K562 (cell line): ENCODE measurements around the gene TSPAN18. TPM values are rescaled to one million over a fixed set of nuclear protein-coding genes. Genes with fewer than 3 reads are reported as not detected.
A peak's percentile ranks its signal among the peaks of the same experiment; 100 is the strongest.

Source experiments
- BMI1 ChIP-seq: fragments of 150-350 bp; IDR thresholded peaks from 2 replicates; pipeline ENCODE4 v1.6.1; 2014; ENCODE audit warnings: low read length
- CHD2 ChIP-seq: IDR thresholded peaks from 2 replicates; pipeline ENCODE4 v1.6.1; 2011; ENCODE audit warnings: low read depth, low read length
- CREB3L1 ChIP-seq: fragments of 450-650 bp; IDR thresholded peaks from 2 replicates; pipeline ENCODE4 v1.6.1; 2014; ENCODE audit warnings: low read depth, mild to moderate bottlenecking, moderate library complexity, borderline replicate concordance
- E2F5 ChIP-seq: sonication (generic); formaldehyde crosslinking; IDR thresholded peaks from 2 replicates; pipeline ENCODE4 v1.8.0; 2022; ENCODE audit warnings: mild to moderate bottlenecking, missing genetic modification reagents
- E2F8 ChIP-seq: fragments of 450-650 bp; IDR thresholded peaks from 2 replicates; pipeline ENCODE4 v1.7.1; 2018; ENCODE audit warnings: mild to moderate bottlenecking, low read depth; ENCODE audit not compliant: partially characterized antibody
- FOS ChIP-seq: IDR thresholded peaks from 3 replicates; pipeline ENCODE4 v1.6.1; 2011; ENCODE audit not compliant: insufficient read length; ENCODE audit errors: extremely low read depth
- GTF2A2 ChIP-seq: IDR thresholded peaks from 2 replicates; pipeline ENCODE4 v1.6.1; 2016; ENCODE audit warnings: mild to moderate bottlenecking, missing genetic modification characterization, missing compliant biosample characterization
- HDAC1 ChIP-seq, 2 experiments: fragments of 450-650 bp; IDR thresholded peaks; 2 replicates each; pipeline ENCODE4 v1.6.1; 2016 to 2017; ENCODE audit warnings: inconsistent platforms in 1 of 2, mild to moderate bottlenecking in 1 of 2, moderate library complexity in 1 of 2
- MECOM ChIP-seq: fragments of 250-450 bp; sonication (Bioruptor Pico); IDR thresholded peaks from 2 replicates; pipeline ENCODE4 v1.8.0; 2022; ENCODE audit warnings: inconsistent platforms
- SMARCA5 ChIP-seq: fragments of 450-650 bp; IDR thresholded peaks from 2 replicates; pipeline ENCODE4 v1.6.1; 2016
- STAG1 ChIP-seq: sonication (generic); formaldehyde crosslinking; IDR thresholded peaks from 2 replicates; pipeline ENCODE4 v1.5.0; 2020; ENCODE audit warnings: missing genetic modification reagents, borderline replicate concordance
- TBL1XR1 ChIP-seq, 2 experiments: IDR thresholded peaks; 2 replicates each; pipeline ENCODE4 v1.6.1; 2012; ENCODE audit warnings: improper control_type of control experiment in 2 of 2, low read length in 2 of 2, mild to moderate bottlenecking in 1 of 2
- TRIM25 ChIP-seq: fragments of 450-650 bp; IDR thresholded peaks from 2 replicates; pipeline ENCODE4 v1.7.0; 2016; ENCODE audit warnings: borderline replicate concordance
- ZBTB17 ChIP-seq: fragments of 450-650 bp; formaldehyde crosslinking; IDR thresholded peaks from 2 replicates; pipeline ENCODE4 v1.4.0; 2020; ENCODE audit warnings: mild to moderate bottlenecking
- ZBTB7A ChIP-seq: IDR thresholded peaks from 2 replicates; pipeline ENCODE4 v1.6.1; 2011; ENCODE audit warnings: low read depth, mild to moderate bottlenecking, low read length, moderate library complexity, borderline replicate concordance; ENCODE audit not compliant: control insufficient read depth
- ZKSCAN3 ChIP-seq: fragments of 250-450 bp; sonication (Bioruptor Pico); IDR thresholded peaks from 2 replicates; pipeline ENCODE4 v1.4.0; 2020
- polyA plus RNA-seq, 8 experiments: library from polyadenylated mRNA; depleted of rRNA in 4 of 8; stranded (reverse) in 5 of 8; unstranded in 3 of 8; fragments of >200 nt; fragmentation: Nextera tagmentation in 2 of 8; fragmentation: Illumina TruSeq in 1 of 8; extraction: Ambion mirVana in 2 of 8; extraction: Trizol in 1 of 8; gene quantifications; 2 replicates each; pipeline versions ENCODE4 v1.2.1 to v1.2.3, GENCODE V29; 2011 to 2014; ENCODE audit warnings: inconsistent platforms in 1 of 8, missing spikeins in 1 of 8
- total RNA-seq, 7 experiments: library from RNA; depleted of rRNA in 6 of 7; stranded (reverse); fragments of >200 nt in 6 of 7; fragmentation: Illumina TruSeq in 2 of 7; extraction: Trizol in 2 of 7; gene quantifications; 2 replicates each; pipeline versions ENCODE4 v1.2.1 to v1.2.3, GENCODE V29; 2011 to 2021; ENCODE audit warnings: low replicate concordance in 1 of 7

TSPAN18 gene
- total and polyA plus RNA-seq, 9 of the 15 experiments (the other 6 are each of a cell fraction or from before 2014, with no cell fraction given), result 0.17 to 0.35 (median 0.22) TPM; not detected in 4

GRCh38 chr11:44780940-44781631 is 54.3 kb downstream of the TSPAN18 start (continued):
- no peak for TF ChIP-seq GTF2A2
- no peak for TF ChIP-seq STAG1 (CRISPR knock-in tag)
- no peak for TF ChIP-seq SMARCA5
- TF ChIP-seq TRIM25, result no peak
- no peak for TF ChIP-seq ZKSCAN3 (CRISPR knock-in tag)
- no peak for TF ChIP-seq E2F8
- no peak for TF ChIP-seq ZBTB7A
- TF ChIP-seq CREB3L1, result no peak; the same call in 1 of the 2 replicates
- no peak for TF ChIP-seq FOS
- peak; percentile 57; the same call in 1 of the 2 replicates for TF ChIP-seq ZBTB17 (CRISPR knock-in tag)
- peak; percentile 58 to 82; a peak in 3 of 4 replicates for TF ChIP-seq TBL1XR1 (IDR thresholded peaks at IDR 0.05; ENCODE audit: low read length in 2 of 2)
- TF ChIP-seq HDAC1 (IDR thresholded peaks at IDR 0.05), result peak in 1 of 2 experiments; percentile 71; a peak in 3 of 4 replicates
- no peak for TF ChIP-seq BMI1
- no peak for TF ChIP-seq E2F5 (CRISPR knock-in tag)
- no peak for TF ChIP-seq MECOM (CRISPR knock-in tag)
- no peak for TF ChIP-seq CHD2
